C4-2B (cell line): ENCODE results near the gene E2F1.

Source experiments
- ZFX ChIP-seq: fragments of 450-650 bp; IDR thresholded peaks from 2 replicates; pipeline ENCODE4 v1.6.1; 2017
- TF ChIP-seq, protein P1 (sequence below): fragments of 450-650 bp; conservative IDR thresholded peaks from 2 replicates; pipeline ENCODE4 v1.5.1; 2017; ENCODE audit warnings: mild to moderate bottlenecking

GRCh38 chr20:33648396-33649004 lies 37.7 kb downstream of the E2F1 start:
- TF ChIP-seq, protein P1, sequence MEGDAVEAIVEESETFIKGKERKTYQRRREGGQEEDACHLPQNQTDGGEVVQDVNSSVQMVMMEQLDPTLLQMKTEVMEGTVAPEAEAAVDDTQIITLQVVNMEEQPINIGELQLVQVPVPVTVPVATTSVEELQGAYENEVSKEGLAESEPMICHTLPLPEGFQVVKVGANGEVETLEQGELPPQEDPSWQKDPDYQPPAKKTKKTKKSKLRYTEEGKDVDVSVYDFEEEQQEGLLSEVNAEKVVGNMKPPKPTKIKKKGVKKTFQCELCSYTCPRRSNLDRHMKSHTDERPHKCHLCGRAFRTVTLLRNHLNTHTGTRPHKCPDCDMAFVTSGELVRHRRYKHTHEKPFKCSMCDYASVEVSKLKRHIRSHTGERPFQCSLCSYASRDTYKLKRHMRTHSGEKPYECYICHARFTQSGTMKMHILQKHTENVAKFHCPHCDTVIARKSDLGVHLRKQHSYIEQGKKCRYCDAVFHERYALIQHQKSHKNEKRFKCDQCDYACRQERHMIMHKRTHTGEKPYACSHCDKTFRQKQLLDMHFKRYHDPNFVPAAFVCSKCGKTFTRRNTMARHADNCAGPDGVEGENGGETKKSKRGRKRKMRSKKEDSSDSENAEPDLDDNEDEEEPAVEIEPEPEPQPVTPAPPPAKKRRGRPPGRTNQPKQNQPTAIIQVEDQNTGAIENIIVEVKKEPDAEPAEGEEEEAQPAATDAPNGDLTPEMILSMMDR = no peak
- TF ChIP-seq ZFX = no peak
